ENCODE results near the gene TMED6.

TMED6 gene

DNA sequence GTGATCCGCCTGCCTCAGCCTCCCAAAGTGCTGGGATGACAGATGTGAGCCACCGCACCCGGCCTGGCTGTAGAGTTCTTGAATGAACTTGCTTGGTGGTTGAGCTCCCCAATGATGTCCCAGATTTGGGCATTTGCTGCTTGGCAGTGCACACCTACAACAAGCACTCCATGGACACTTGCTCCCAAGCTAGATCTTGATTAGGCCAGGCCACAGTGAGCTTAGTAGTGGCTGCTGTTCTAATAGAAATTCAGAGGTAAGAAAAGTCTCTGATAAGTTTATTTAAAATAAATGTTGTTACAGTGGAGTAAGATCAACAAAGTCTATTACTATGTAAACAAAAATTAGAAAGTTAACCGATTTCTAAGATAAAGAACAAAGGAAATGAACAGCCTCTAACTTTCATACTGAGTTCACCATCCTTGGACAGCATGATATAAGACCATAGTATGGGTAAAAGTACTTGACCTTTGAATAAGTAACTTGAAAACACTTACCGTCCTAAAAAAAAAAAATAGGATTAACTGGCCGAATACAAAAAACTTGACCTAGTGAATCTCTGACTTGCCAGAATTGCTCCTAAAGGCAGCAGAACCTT is 951 bp downstream of the TMED6 start:
- DNase-seq: no peak

DNA sequence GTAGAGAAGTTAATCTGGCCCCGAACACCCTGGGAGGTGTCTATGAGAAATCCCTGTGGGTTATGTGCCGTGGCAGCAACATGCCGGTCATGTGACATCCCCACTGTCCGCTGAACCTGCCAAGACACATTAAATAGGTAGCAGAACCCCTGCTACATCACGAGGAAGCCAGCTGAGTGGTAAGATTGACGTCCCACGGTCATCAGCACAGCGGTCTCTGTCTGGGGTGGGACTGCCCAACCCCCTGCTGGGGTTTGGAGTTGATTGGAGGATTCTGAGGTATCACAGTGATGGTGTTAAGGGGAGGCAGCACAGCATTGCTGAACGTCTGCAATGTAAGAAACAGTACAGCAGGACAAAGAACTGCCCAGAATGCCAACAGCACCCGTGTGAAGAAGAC is 2.0 kb downstream of the TMED6 start:
- DNase-seq: no peak

DNA sequence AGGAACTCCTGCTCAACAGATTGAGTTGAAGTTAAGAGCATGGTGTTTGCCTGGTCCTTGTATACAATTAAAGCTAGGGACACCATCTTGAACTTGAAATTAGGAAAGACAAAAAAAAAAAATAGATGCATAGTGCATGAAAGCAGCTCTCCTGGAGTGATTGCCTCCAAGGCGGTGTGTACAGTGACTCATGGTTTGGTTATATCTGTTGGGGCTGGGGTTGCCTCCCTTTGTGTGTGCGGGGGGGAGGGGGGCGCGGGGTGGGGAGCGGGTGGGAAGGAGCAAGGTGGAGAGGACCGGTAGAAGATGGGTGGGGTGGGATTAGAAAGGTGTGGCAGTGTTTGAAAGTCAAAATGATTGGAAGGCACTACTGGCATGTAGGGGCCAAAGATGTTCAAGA is 3.4 kb downstream of the TMED6 start:
- no peak for DNase-seq

DNA sequence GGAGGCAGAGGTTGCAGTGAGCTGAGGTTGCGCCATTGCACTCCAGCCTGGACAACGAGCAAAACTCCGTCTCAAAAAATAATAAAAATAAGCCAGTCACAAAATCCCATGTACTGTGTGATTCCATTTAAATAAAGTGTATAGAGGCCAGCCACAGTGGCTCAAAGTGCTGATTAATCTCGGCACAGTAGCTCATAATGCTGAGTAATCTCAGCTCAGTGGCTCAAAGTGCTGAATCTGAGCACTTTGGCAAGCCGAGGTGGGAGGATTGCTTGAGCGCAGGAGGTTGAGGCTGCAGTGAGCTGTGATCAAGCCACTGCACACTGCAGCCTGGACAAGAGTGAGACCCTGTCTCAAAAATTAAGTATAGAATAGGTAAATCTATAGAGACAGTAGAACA is 4.9 kb downstream of the TMED6 start:
- DNase-seq: no peak

DNA sequence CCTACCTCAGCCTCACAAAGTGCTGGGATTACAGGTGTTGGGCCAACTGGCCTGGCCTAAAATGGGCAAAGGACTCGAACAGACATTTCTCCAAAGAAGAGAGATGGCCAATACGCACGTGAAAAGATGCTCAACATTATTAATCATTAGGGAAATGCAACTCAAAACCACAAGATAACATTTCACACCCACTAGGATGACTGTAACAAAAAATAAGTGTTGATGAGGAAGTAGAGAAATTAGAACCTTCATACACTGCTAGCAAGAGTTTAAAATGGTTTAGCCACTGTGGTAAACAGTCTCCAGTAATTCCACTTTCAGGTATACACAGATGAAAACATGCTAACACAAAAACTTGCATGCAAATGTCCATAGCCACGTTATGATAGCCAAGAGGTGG is 5.7 kb downstream of the TMED6 start:
- no peak for DNase-seq

DNA sequence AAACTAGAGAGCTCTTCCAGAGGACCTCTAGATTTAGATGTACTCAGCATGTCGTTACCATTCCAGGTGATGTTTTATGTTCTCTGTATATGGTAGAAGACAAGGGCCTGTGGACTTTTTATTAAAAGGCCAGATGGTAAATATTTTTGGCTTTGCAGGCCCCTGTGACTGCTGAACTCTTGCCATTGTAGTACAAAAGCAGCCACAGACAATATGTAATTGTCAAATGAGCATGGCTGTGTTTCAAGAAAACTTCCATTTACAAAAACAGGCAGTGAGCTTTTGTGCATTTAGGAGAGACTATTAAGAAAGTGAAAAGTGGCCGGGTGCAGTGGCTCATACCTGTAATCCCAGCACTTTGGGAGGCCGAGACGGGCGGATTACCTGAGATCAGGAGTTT is 7.4 kb downstream of the TMED6 start:
- no peak for DNase-seq

DNA sequence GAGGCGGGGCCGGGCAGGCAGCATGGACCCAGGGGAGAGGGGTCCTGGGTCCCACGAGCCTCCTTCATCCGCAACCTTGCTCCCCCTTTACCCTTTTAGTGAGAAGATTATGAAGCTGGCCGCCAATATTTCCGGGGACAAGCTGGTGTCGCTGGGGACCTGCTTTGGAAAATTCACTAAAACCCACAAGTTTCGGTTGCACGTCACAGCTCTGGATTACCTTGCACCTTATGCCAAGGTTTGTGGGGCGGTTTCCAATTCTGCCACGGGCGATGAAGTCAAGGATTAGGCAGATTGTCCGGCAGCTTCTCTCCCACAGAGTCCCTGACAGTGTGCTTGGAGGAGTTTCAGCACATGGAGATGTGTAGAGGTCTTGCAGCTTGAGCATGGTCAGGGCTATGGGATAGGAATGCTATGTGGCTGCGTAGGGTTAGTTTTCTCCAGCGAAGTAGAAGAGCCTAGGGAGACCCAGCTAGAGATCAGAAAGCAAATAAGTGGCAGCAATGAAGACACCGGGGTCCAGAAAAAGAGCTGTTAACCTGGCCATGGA is 11.4 kb downstream of the TMED6 start:
- no peak for DNase-seq

DNA sequence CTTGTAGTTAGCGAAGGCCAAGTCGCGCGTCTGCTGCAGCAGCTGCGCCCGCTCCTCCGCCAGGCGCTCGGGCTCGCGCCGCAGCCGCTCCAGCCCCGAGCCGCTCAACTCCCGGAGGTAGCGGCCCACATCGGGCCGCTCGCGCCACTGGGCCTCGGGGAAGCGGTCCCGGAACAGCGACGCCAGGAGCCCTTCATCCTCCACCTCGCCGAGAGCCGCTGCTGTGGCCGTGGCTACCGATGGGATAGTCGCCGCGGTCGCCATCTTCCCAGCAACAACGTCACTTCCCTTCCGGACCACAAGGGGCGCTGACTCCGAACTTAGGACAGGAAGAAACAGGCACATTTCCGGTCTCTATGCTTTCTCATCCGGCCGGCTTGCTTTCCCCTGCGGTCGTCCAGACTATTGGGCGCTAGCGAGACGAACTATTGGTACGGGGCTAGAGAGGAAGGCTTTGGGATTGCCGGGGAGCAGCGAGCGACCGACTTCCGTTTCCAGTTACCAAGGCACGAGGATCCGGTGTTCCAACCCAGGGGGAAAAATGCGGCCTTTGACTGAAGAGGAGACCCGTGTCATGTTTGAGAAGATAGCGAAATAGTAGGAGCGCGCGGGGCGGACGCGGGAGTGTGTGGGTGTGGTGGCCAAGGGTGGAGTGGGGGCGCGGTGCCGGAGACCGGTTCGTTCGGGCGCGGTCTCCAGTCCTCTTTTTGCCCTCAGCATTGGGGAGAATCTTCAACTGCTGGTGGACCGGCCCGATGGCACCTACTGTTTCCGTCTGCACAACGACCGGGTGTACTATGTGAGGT is 12.1 kb downstream of the TMED6 start, which contains the start of the genes COG8 and NIP7:
Gene COG8, minus strand, starts transcription at position 276 of the 806 bp plus-strand sequence. Its CDS starts 12 bp downstream, at position 264.
Gene NIP7, plus strand, starts transcription at position 484 of the 806 bp plus-strand sequence. Its CDS starts 58 bp downstream, at position 542.
- peak; percentile 96 for DNase-seq

DNA sequence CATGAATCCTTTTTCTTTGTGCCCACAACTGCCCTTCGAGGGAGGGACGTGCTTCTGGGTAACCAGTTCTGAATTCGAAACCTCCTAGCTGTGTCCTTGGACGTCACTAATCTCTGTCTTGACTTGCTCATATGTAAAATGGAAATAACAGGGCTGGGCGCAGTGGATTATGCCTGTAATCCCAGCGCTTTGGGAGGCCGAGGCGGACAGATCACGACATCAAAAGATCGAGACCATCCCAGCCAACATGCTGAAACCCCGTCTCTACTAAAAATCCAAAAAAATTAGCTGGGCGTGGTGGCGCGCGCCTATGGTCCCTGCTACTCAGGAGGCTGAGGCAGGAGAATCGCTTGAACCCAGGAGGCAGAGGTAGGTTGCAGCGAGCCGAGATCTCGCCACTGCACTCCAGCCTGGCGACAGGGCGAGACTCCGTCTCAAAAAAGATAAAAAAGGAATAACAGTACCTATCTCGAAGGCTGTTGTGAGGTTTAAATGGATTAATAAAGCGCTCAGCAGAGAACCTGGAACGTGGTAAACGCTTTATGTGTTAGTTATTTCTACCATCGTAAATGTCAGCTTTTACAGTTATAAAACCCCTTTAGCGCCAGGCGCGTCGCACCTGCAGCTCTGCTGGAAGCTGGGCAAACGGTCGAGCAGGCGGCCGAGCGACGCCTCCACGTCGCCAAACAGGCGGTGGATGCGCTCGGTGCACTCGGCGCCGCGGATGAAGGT is 12.9 kb downstream of the TMED6 start:
- DNase-seq: no peak

DNA sequence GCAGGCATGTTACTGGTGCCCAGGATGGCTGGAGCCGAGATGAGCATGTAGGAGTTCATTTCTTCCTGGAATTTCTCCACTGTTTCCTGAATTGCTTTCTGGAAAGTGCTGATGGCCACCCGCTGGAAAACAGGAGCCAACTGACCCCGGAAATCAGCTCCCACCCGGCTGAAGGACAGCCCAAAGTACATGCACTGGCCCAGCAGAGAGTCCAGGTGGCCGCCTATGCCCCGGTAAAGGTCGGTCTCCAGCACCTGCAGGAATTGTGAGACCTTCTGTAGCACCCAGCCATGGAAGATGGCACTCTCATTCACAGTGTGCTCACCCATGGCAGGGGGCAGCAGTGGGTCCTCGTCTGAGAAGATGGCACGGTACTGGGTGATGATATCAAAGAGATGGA is 16.9 kb downstream of the TMED6 start:
- DNase-seq: no peak

DNA sequence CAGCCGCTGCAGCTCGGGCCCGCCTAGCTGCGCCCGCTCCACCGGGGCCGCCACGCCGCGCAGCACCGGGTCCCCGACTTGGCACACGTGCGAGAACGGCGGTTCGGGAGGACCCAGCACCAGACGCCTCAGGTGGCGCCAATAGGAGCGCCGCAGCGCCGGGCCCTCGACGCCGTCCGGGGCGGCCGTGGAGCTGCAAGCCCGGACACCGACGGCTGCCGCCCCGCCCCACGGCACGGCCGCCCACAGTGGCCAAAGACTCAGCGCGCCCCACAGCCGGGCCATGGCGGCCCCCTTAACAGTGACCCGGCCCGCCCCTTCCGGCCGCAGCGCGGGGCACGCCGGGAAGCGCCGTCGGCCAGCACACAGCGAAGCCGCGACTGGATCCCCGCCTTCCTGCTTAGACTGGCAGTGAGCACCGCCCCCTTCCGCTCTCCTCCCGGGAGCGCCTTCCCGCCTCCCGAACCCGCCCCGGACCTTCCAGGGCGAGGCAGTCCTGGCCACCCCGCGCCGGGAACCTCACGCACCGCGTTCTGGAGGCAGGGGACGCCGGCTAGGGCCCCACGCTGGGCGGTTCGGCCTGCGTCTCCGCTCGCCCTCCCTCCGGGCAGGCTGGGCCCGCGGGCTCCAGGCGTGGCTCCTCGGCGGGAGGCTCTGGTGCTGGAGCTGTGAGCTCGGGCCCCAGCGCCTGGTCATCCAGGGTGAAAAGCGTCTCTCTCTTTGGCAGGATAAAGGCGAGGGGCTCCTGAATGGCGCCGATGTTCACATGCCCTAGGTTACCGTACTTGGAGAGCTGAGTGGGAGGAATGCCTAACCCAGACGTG is 21.1 kb downstream of the TMED6 start, which contains the start of gene PDF:
Gene PDF, minus strand, starts transcription at position 303 of the 824 bp plus-strand sequence. Its CDS starts 18 bp downstream, at position 285.
- peak; percentile 82 for DNase-seq

DNA sequence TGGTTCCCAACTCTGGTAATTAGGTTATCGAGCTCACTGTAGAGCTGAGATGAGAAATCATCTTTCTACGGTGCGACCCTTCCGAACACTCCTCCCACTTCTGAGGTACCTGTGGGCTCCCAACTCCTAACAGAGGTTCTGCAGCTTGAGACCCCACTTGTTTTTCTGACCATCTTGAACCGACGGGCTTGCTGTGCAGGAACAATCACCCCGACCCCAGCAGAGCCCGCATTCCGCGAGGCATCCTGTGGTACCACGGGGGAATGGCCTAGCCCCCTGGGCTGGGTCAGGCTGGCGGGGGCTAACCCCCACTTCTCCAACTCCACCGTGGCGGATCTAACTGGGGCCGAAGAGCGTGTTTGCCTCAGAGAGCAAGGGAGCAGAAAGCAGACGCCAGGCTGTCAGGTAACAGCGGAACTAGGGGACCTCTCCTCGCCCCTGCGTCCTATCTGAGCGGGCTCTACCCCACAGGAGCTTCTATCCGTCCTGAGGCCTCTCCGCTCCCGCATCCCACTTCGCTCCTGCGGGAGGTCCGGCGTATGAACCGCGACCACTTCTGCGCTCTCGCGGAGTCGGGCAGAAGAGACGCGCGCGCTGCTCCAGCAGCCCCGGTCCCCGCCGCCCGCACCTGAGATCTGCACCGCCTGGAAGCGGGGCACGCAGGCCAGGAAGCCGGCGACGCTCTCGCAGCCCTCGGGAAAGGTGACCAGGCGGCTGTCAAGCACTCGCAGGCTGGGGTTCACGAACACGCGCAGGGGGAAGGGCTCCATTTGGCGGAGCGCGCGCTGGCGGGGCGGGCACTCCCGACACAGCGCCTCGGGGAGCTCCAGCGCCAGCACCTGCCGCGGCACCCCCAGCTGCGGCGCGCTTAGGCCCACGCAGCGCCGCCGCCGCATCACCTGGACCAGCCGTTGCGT is 22.0 kb downstream of the TMED6 start:
- DNase-seq: no peak

DNA sequence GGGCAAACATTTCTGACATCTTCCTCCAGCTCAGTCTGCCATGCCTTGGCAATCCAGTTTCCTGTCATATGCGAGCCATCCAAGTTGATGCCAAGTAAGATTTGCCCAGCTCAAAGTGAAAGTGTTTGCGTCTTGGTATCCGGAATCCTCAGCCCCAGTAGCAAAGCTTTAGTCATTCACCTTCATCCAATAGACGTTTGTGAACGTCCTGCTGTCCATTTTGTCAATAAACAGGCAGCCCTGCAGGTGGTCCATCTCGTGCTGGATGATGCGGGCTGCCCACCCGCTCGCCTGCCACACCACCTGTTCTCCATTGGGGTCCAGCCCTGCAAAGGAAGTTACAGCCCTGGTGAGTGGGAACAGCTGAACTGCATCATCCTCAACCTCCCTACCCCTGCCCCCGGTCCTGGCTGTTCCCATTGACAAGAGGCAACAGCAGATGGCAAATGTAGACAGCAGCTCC is 22.7 kb downstream of the TMED6 start:
- no peak for DNase-seq

DNA sequence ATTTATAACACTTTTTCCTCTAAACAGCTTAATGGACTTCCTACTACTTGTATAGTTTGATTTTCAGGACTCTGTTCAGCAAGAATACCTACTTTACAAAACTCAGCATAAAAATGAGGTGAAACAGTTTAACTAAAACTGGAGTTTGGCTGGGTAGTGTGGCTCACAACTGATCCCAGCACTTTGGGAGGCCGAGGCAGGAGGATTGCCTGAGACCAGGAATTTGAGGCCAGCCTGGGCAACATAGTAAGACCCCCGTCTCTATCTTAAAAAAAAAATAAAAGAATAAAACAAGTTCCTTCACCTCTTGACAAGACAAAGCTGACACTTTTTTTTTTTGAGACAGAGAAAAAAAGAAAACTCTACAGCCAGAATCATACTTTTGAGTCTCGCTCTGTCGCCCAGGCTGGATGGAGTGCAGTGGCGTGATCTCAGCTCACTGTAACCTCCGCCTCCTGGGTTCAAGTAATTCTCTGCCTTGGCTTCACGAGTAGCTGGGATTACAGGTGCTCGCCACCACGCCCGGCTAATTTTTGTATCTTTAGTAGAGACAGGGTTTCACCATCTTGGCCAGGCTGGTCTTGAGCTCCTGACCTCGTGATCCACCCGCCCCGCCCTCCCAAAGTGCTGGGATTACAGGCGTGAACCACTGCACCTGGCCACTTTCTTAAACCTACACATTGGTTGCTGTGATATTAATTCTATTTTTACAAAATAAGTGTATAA is 23.8 kb downstream of the TMED6 start:
- DNase-seq: no peak

DNA sequence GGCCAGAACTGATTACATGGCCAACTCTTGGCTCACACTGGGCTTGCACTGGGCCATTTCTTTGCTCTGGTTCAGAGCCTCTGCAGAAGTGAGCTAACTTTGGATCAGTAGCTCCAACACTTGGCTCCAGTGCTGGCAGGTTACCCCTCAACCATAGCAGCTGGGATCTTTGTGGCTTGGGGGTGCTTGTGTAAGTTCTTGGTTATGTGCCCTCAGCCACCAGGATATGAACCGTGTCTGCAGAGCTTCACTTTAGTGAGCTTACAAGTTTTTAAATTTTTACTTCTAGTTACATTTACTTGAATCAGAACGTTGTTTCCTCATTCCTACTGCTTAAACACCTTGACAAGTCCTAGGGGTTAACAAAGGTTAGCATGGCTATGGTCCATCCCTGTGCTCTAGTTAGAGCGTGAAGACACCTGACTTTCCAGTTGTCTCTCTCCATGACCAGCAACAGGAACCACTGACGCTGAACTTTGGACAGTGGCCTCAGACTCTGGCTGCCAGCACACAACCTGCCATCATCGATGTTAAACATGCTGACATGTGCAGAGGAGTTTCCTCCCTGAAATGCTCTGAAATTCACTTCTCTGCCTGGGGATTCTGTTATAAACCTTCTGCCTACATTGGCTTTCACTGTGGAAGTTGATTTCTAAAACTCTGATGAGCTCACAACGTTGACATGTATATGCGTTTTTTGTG is 25.3 kb downstream of the TMED6 start:
- no peak for DNase-seq

DNA sequence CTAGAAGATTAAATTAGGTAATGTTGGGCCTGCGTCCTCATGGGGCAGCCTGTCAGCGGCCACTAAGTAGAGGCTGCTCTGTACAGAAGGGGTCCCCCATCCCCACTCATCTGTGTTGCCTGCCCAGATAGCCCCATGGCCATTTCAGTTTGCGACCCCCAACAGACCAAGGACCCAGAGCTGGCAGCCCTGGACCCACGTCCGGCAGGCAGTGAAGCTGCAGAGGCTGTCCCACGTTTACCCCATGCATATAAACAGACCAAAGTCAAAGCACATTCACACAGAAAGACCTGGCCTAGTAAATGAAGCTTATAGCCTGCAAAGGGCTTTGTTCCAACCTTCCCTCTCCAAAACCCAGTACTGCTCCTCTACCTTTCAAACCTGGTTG is 25.8 kb downstream of the TMED6 start:
- DNase-seq: no peak

DNA sequence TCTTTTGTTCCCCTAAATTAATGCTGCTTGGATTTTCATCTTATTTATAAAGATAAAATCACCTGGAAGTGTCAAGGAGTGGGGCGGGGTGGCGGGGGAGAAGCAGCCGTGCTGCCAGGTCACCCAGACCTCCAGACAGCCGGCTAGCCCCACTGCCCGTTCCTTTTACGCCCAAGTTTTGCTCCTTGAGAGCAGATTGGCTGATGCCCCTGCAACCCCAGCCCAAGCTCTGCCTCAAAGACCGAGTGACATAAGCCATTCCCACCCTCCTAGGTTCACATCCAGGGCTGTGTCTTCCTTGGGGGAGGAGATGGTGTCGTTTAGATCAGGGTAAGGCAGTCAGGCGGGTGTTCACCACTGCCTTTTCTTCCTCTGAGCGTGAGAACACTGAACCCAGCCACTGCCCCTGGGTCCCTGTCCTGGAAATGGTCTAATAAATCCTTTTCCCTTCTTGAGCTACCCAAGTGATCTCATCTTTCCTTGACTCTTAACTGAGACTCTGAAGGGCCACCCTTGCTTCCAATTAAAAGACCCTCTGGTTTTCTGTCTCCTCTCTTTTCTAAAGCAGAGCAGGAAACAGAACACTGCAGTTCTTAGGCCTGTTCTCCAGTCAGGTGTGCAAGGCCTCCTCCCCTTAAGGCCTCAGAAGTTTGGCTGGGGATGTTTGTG is 26.9 kb downstream of the TMED6 start:
- DNase-seq: no peak

DNA sequence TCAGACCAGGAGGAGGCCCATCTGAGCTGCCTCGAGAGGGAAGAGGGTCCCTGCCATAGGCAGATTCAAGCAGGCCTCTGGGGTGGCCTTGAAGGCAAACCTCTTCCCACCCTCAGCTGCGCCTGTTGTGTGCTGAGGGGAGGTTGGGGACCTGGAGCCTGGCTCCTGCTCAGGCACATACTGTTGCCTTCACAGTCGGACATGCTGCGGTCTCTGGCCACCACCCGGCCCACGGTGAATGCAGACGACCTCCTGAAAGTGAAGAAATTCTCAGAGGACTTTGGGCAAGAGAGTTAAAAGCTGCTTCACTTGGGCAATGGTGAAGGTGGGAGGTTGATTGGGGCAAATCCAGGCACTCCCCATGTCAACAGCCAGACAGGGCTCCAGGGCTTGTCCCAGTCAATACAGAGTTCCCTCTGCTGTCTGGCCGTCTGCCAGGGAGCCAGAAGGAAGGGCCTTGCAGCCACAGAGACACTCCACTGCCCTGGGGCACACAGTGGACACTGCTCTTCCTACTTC is 27.5 kb downstream of the TMED6 start:
- no peak for DNase-seq

DNA sequence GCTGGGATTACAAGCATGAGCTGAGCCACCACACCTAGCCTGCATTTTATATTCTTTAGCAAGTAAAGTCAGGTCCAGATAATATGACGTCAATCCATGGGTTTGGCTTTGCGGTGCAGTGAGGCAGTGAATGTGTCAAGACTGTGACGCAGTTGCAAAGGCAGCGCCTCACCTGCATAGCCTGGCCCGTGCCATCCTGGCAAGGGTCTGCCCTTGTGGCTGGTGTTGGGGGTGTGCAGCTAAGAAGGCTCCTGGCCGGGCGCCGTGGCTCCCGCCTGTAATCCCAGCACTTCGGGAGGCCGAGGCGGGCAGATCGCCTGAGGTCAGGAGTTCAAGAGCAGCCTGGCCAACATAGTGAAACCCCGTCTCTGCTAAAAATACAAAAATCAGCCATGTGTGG is 28.2 kb downstream of the TMED6 start:
- no peak for DNase-seq

Data from CD4-positive, alpha-beta T cell treated with Interleukin-17A for 1 hour (primary cell).